Measurements from ENCODE around the gene APOBEC2.

Gene APOBEC2

GRCh38 chr6:41023114-41023513 lies 29.9 kb upstream of the APOBEC2 start:
- Histone ChIP-seq H3K79me2 (ENCODE audit: control insufficient read depth, insufficient read depth, low read length, poor library complexity) (peaks cover under 1% of the 10 kb centered on the region), H3K4ac (ENCODE audit: low read depth, low read length) (no peak overlapping the region), H2BK5ac (ENCODE audit: low read depth, low read length, poor library complexity) (no peak overlapping the region), H3K18ac (ENCODE audit: low read length) (no peak overlapping the region), H3K79me1 (ENCODE audit: low read length) (peaks cover 1% of the 10 kb centered on the region), H2BK12ac (ENCODE audit: low read length) (no peak overlapping the region), H3K4me1 (ENCODE audit: control insufficient read depth in 1 of 2, insufficient read depth in 2 of 2, low read length in 2 of 2) (peaks cover under 1% of the 10 kb centered on the region in 2 experiments), H4K8ac (ENCODE audit: low read depth, low read length) (no peak overlapping the region), H3K4me2 (ENCODE audit: low read length) (no peak overlapping the region), H2AK5ac (ENCODE audit: low read length) (no peak overlapping the region), H3K14ac (ENCODE audit: low read length) (no peak overlapping the region), H4K12ac (ENCODE audit: low read depth, low read length) (no peak overlapping the region), H2AFZ (ENCODE audit: insufficient read depth, low read length, poor library complexity) (no peak overlapping the region), H3K9me3 (ENCODE audit: insufficient read depth, low read depth, low read length) (no peaks in the 10 kb centered on the region), H2BK120ac (ENCODE audit: insufficient read depth, low read length, poor library complexity) (no peak overlapping the region), H3K27me3 (ENCODE audit: insufficient read depth, low read length) (no peaks in the 10 kb centered on the region), H4K91ac (ENCODE audit: low read depth, low read length) (no peak overlapping the region), H3K36me3 (ENCODE audit: control insufficient read depth in 1 of 2, insufficient read depth in 2 of 2, low read length in 2 of 2) (no peaks in the 10 kb centered on the region), H3K27ac (ENCODE audit: low read depth, low read length) (no peak overlapping the region), H3K9ac (ENCODE audit: low read length) (no peak overlapping the region), H3K23ac (ENCODE audit: low read length) (no peak overlapping the region), H3K4me3 (ENCODE audit: low read depth, low read length) (no peak overlapping the region)
- no CpG with 5 or more reads among the region's 3 CpGs for WGBS (ENCODE audit: extremely low coverage, insufficient coverage, insufficient read length)
- DNase-seq: no peak

GRCh38 chr6:41025966-41026530 lies 27.0 kb upstream of the APOBEC2 start:
- Histone ChIP-seq H3K9me3 (ENCODE audit: insufficient read depth, low read depth, low read length) (no peaks in the 10 kb centered on the region), H3K27me3 (ENCODE audit: insufficient read depth, low read length) (no peaks in the 10 kb centered on the region), H4K8ac (ENCODE audit: low read depth, low read length) (no peak overlapping the region), H2BK5ac (ENCODE audit: low read depth, low read length, poor library complexity) (no peak overlapping the region), H3K4me3 (ENCODE audit: low read depth, low read length) (no peak overlapping the region), H2BK120ac (ENCODE audit: insufficient read depth, low read length, poor library complexity) (no peak overlapping the region), H3K27ac (ENCODE audit: low read depth, low read length) (no peak overlapping the region), H3K4ac (ENCODE audit: low read depth, low read length) (no peak overlapping the region), H2AFZ (ENCODE audit: insufficient read depth, low read length, poor library complexity) (no peak overlapping the region), H3K9ac (ENCODE audit: low read length) (no peak overlapping the region), H3K23ac (ENCODE audit: low read length) (no peak overlapping the region), H3K18ac (ENCODE audit: low read length) (no peak overlapping the region), H3K4me2 (ENCODE audit: low read length) (no peak overlapping the region), H2BK12ac (ENCODE audit: low read length) (no peak overlapping the region), H4K91ac (ENCODE audit: low read depth, low read length) (no peak overlapping the region), H3K36me3 (ENCODE audit: control insufficient read depth in 1 of 2, insufficient read depth in 2 of 2, low read length in 2 of 2) (no peaks in the 10 kb centered on the region), H3K79me1 (ENCODE audit: low read length) (peaks cover 5% of the 10 kb centered on the region), H3K79me2 (ENCODE audit: control insufficient read depth, insufficient read depth, low read length, poor library complexity) (peaks cover 4% of the 10 kb centered on the region), H3K4me1 (ENCODE audit: control insufficient read depth in 1 of 2, insufficient read depth in 2 of 2, low read length in 2 of 2) (peaks cover 5 to 9% of the 10 kb centered on the region in 2 experiments), H4K12ac (ENCODE audit: low read depth, low read length) (no peak overlapping the region), H3K14ac (ENCODE audit: low read length) (no peak overlapping the region), H2AK5ac (ENCODE audit: low read length) (no peak overlapping the region)
- no CpG with 5 or more reads among the region's 3 CpGs for WGBS (ENCODE audit: extremely low coverage, insufficient coverage, insufficient read length)
- DNase-seq: no peak

GRCh38 chr6:41027241-41027640 lies 25.8 kb upstream of the APOBEC2 start:
- no peak for DNase-seq
- Histone ChIP-seq H3K79me1 (ENCODE audit: low read length) (peaks cover 5% of the 10 kb centered on the region), H3K36me3 (ENCODE audit: control insufficient read depth in 1 of 2, insufficient read depth in 2 of 2, low read length in 2 of 2) (no peaks in the 10 kb centered on the region), H2BK5ac (ENCODE audit: low read depth, low read length, poor library complexity) (no peak overlapping the region), H3K4me3 (ENCODE audit: low read depth, low read length) (no peak overlapping the region), H3K14ac (ENCODE audit: low read length) (no peak overlapping the region), H4K91ac (ENCODE audit: low read depth, low read length) (no peak overlapping the region), H3K18ac (ENCODE audit: low read length) (peak overlapping the region; percentile 3), H3K9me3 (ENCODE audit: insufficient read depth, low read depth, low read length) (no peaks in the 10 kb centered on the region), H4K12ac (ENCODE audit: low read depth, low read length) (peak overlapping the region; percentile 56), H3K9ac (ENCODE audit: low read length) (no peak overlapping the region), H3K4me1 (ENCODE audit: control insufficient read depth in 1 of 2, insufficient read depth in 2 of 2, low read length in 2 of 2) (peaks cover 5 to 9% of the 10 kb centered on the region in 2 experiments), H4K8ac (ENCODE audit: low read depth, low read length) (peak overlapping the region; percentile 75), H3K79me2 (ENCODE audit: control insufficient read depth, insufficient read depth, low read length, poor library complexity) (peaks cover 4% of the 10 kb centered on the region), H3K27me3 (ENCODE audit: insufficient read depth, low read length) (no peaks in the 10 kb centered on the region), H3K4ac (ENCODE audit: low read depth, low read length) (no peak overlapping the region), H2BK12ac (ENCODE audit: low read length) (no peak overlapping the region), H3K4me2 (ENCODE audit: low read length) (peak overlapping the region; percentile 77), H2BK120ac (ENCODE audit: insufficient read depth, low read length, poor library complexity) (no peak overlapping the region), H3K27ac (ENCODE audit: low read depth, low read length) (no peak overlapping the region), H2AFZ (ENCODE audit: insufficient read depth, low read length, poor library complexity) (peak overlapping the region; percentile 80), H2AK5ac (ENCODE audit: low read length) (peak overlapping the region; percentile 33), H3K23ac (ENCODE audit: low read length) (no peak overlapping the region)
- no CpG with 5 or more reads among the region's 4 CpGs for WGBS (ENCODE audit: extremely low coverage, insufficient coverage, insufficient read length)

- Histone ChIP-seq H3K18ac (ENCODE audit: low read length) (peak overlapping the region; percentile 73), H3K79me1 (ENCODE audit: low read length) (peaks cover 5% of the 10 kb centered on the region)
- WGBS (ENCODE audit: extremely low coverage, insufficient coverage, insufficient read length): no CpG with 5 or more reads among the region's 45 CpGs
These were observed 25.0 kb upstream of the APOBEC2 start for GRCh38 chr6:41027799-41028560.

More at GRCh38 chr6:41027799-41028560, 25.0 kb upstream of the APOBEC2 start:
- peak overlapping the region; percentile 64 for H3K4me3 ChIP-seq (ENCODE audit: low read depth, low read length)
- H4K91ac ChIP-seq (ENCODE audit: low read depth, low read length): peak overlapping the region; percentile 90
- H3K14ac ChIP-seq (ENCODE audit: low read length): peak overlapping the region; percentile 94
- H2BK5ac ChIP-seq (ENCODE audit: low read depth, low read length, poor library complexity): peak overlapping the region; percentile 47
- H2AK5ac ChIP-seq (ENCODE audit: low read length): peak overlapping the region; percentile 57
- peak overlapping the region; percentile 0 for H3K27ac ChIP-seq (ENCODE audit: low read depth, low read length)
- DNase-seq: peak; percentile 65 to 90
- peak overlapping the region; percentile 73 for H3K4ac ChIP-seq (ENCODE audit: low read depth, low read length)
- peak overlapping the region; percentile 80 for H2AFZ ChIP-seq (ENCODE audit: insufficient read depth, low read length, poor library complexity)
- H3K36me3 ChIP-seq (ENCODE audit: control insufficient read depth in 1 of 2, insufficient read depth in 2 of 2, low read length in 2 of 2): no peaks in the 10 kb centered on the region
- peak overlapping the region; percentile 96 for H4K8ac ChIP-seq (ENCODE audit: low read depth, low read length)
- H3K79me2 ChIP-seq (ENCODE audit: control insufficient read depth, insufficient read depth, low read length, poor library complexity): peaks cover 4% of the 10 kb centered on the region
- peak overlapping the region; percentile 31 for H3K9ac ChIP-seq (ENCODE audit: low read length)
- H3K4me2 ChIP-seq (ENCODE audit: low read length): peak overlapping the region; percentile 77
- peak overlapping the region; percentile 90 for H2BK120ac ChIP-seq (ENCODE audit: insufficient read depth, low read length, poor library complexity)
- no peak overlapping the region for H3K23ac ChIP-seq (ENCODE audit: low read length)
- peak overlapping the region; percentile 89 for H4K12ac ChIP-seq (ENCODE audit: low read depth, low read length)
- no peaks in the 10 kb centered on the region for H3K9me3 ChIP-seq (ENCODE audit: insufficient read depth, low read depth, low read length)
- no peaks in the 10 kb centered on the region for H3K27me3 ChIP-seq (ENCODE audit: insufficient read depth, low read length)
- peak overlapping the region; percentile 52 for H2BK12ac ChIP-seq (ENCODE audit: low read length)
- H3K4me1 ChIP-seq (ENCODE audit: control insufficient read depth in 1 of 2, insufficient read depth in 2 of 2, low read length in 2 of 2): peaks cover 5 to 9% of the 10 kb centered on the region in 2 experiments
